ENCODE results near the gene ASAH2. TPM values are rescaled to one million over a fixed set of nuclear protein-coding genes. Genes with fewer than 3 reads are reported as not detected.

The ASAH2 gene
- total and polyA plus RNA-seq, 7 donors, result under 0.01 to 4.9 (median 0.41) TPM; not detected in 1

DNA sequence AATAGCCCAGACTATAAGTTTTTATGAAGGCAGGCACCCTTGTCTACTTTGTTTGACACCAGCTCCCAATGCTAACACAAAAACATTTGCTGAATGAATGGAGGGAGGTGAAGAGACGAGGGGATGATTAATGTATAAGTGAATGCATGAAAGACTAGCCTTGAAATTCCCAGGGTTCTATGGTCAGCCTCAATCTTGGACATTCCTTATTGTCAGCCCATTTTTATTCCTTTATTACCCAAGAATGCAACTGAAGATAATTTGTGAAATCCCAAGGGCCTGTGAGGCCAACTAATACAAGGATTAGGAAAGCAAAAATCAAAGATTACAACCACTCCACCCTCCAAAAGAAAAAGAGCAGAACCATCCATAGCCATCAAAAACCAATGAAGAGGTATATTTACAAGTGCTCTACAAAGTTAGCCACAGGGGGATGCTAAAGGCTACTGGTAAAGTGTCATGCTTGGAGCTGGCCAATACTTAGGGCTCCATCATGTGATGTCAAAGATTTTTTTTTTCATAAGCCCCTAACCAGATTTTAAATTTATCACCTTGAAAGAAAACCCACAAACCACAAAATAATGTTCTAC, 40.0 kb upstream of the ASAH2 start:
- H3K4me1 ChIP-seq, result no peaks in the 10 kb centered on the region
- TF ChIP-seq POLR2AphosphoS5 (IDR thresholded peaks at IDR 0.05) (no peak), CTCF (IDR thresholded peaks at IDR 0.05) (peak in 2 of 4 experiments; percentile 9 to 35)
- H3K4me3 ChIP-seq, result no peak overlapping the region
- H3K27ac ChIP-seq, result no peak overlapping the region
- WGBS, 2 donors, result 79 to 86% methylated on average over 1 of the region's 1 CpG
- no peaks in the 10 kb centered on the region for H3K36me3 ChIP-seq
- DNase-seq, result no peak
- intact Hi-C loops (cut with DNase I), result no loop called here
- no peaks in the 10 kb centered on the region for H3K27me3 ChIP-seq
- H3K9me3 ChIP-seq, result no peaks in the 10 kb centered on the region

GRCh38 chr10:50289196-50289595, 37.9 kb upstream of the ASAH2 start:
- WGBS, 2 donors, result 88 to 90% methylated on average over 6 of the region's 6 CpGs
- DNase-seq, result no peak
- H3K36me3 ChIP-seq, result no peaks in the 10 kb centered on the region
- no peak overlapping the region for H3K27ac ChIP-seq
- H3K9me3 ChIP-seq, result no peaks in the 10 kb centered on the region
- no peaks in the 10 kb centered on the region for H3K27me3 ChIP-seq
- TF ChIP-seq EP300 (IDR thresholded peaks at IDR 0.05), result no peak
- TF ChIP-seq POLR2A (IDR thresholded peaks at IDR 0.05), result no peak
- TF ChIP-seq CTCF (IDR thresholded peaks at IDR 0.05), result no peak
- no peak for TF ChIP-seq POLR2AphosphoS5 (IDR thresholded peaks at IDR 0.05)
- no peak overlapping the region for H3K4me3 ChIP-seq
- intact Hi-C loops (cut with DNase I), result no loop called here
- H3K4me1 ChIP-seq, result no peaks in the 10 kb centered on the region

GRCh38 chr10:50286996-50287803, 35.9 kb upstream of the ASAH2 start:
- H3K36me3 ChIP-seq, result no peaks in the 10 kb centered on the region
- no peaks in the 10 kb centered on the region for H3K27me3 ChIP-seq
- no peaks in the 10 kb centered on the region for H3K4me1 ChIP-seq
- H3K9me3 ChIP-seq, result no peaks in the 10 kb centered on the region
- intact Hi-C loops (cut with DNase I), result no loop called here
- no peak for TF ChIP-seq POLR2AphosphoS5 (IDR thresholded peaks at IDR 0.05)
- TF ChIP-seq POLR2A (IDR thresholded peaks at IDR 0.05), result no peak
- no peak for TF ChIP-seq CTCF (IDR thresholded peaks at IDR 0.05)
- no peak for TF ChIP-seq EP300 (IDR thresholded peaks at IDR 0.05)
- H3K27ac ChIP-seq, result no peak overlapping the region
- 80 to 88% methylated on average over 9 of the region's 9 CpGs for WGBS, 2 donors
- no peak for DNase-seq
- H3K4me3 ChIP-seq, result no peak overlapping the region

DNA sequence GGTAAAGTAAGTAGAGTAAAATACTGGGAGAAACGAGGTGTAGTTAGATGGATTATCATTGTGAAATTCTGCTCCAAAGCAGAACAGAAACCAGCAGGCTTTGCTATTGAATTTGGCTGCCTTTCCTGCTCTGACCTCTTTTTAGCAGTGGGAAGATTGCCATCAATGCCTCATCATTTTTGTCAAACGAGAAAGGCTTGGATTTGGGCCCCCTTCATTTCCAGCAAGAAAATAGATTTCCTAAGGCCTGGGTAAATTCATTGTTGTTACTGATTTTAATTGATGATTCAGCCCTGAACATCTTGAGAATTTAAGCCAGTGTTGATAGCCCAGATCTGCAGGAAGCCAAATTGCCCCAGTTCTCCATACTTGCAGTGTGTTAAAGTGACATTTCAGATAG, 35.2 kb upstream of the ASAH2 start:
- 48 to 54% methylated on average over 2 of the region's 2 CpGs for WGBS, 2 donors
- intact Hi-C loops (cut with DNase I), result no loop called here
- no peak for DNase-seq
- no peak for TF ChIP-seq EP300 (IDR thresholded peaks at IDR 0.05)
- no peaks in the 10 kb centered on the region for H3K27me3 ChIP-seq
- H3K4me1 ChIP-seq, result no peaks in the 10 kb centered on the region
- H3K27ac ChIP-seq, result no peak overlapping the region
- H3K9me3 ChIP-seq, result no peaks in the 10 kb centered on the region
- no peaks in the 10 kb centered on the region for H3K36me3 ChIP-seq
- no peak overlapping the region for H3K4me3 ChIP-seq

GRCh38 chr10:50281967-50282522, 30.7 kb upstream of the ASAH2 start:
- Histone ChIP-seq H3K27me3 (no peaks in the 10 kb centered on the region), H3K9me3 (no peaks in the 10 kb centered on the region), H3K27ac (no peak overlapping the region), H3K4me1 (no peaks in the 10 kb centered on the region), H3K36me3 (no peaks in the 10 kb centered on the region), H3K4me3 (no peak overlapping the region)
- intact Hi-C loops (cut with DNase I), result no loop called here
- TF ChIP-seq EP300 (IDR thresholded peaks at IDR 0.05) (no peak), POLR2AphosphoS5 (IDR thresholded peaks at IDR 0.05) (no peak), POLR2A (IDR thresholded peaks at IDR 0.05) (no peak), CTCF (IDR thresholded peaks at IDR 0.05) (no peak)
- WGBS, 2 donors, result 77 to 85% methylated on average over 4 of the region's 4 CpGs
- no peak for DNase-seq
